H9 (cell line): Measurements from ENCODE around the gene NXT1. TPM values are rescaled to one million over a fixed set of nuclear protein-coding genes. Genes with fewer than 3 reads are reported as not detected.

Experiments
- DNase-seq: peaks from one replicate; pipeline ENCODE4 v3.0.0-alpha.2; 2017
- H2AFZ ChIP-seq: one replicate; pipeline ENCODE4 v1.6.1; 2013; ENCODE audit warnings: mild to moderate bottlenecking, low read length, control low read depth, moderate library complexity
- H2AK5ac ChIP-seq: 2 replicates; pipeline ENCODE4 v1.6.1; 2013; ENCODE audit warnings: low read length, control low read depth, mixed read lengths; ENCODE audit not compliant: insufficient read length
- H2BK120ac ChIP-seq: one replicate; pipeline ENCODE4 v1.6.1; 2013; ENCODE audit warnings: low read depth, mild to moderate bottlenecking, low read length, control low read depth, inconsistent platforms; ENCODE audit not compliant: poor library complexity, severe bottlenecking
- H2BK12ac ChIP-seq: 2 replicates; pipeline ENCODE4 v1.6.1; 2013; ENCODE audit warnings: low read length, control low read depth, mixed read lengths, low read depth; ENCODE audit not compliant: insufficient read length
- H2BK15ac ChIP-seq: 2 replicates; pipeline ENCODE4 v1.6.1; 2013; ENCODE audit warnings: low read depth, low read length, control low read depth
- H2BK20ac ChIP-seq: one replicate; pipeline ENCODE4 v1.6.1; 2013; ENCODE audit warnings: low read depth, mild to moderate bottlenecking, low read length, control low read depth, inconsistent platforms; ENCODE audit not compliant: poor library complexity, severe bottlenecking
- H2BK5ac ChIP-seq: 2 replicates; pipeline ENCODE4 v1.6.1; 2013; ENCODE audit warnings: low read length, control low read depth, mixed read lengths; ENCODE audit not compliant: insufficient read length
- H3K14ac ChIP-seq: 2 replicates; pipeline ENCODE4 v1.6.1; 2013; ENCODE audit warnings: low read length, control low read depth; ENCODE audit not compliant: insufficient read depth
- H3K18ac ChIP-seq: 2 replicates; pipeline ENCODE4 v1.6.1; 2013; ENCODE audit warnings: low read depth, mild to moderate bottlenecking, mixed read lengths, low read length, control low read depth; ENCODE audit not compliant: insufficient read length
- H3K23ac ChIP-seq: 2 replicates; pipeline ENCODE4 v1.6.1; 2013; ENCODE audit warnings: low read length, control low read depth, mixed read lengths, low read depth; ENCODE audit not compliant: insufficient read length
- H3K23me2 ChIP-seq: 2 replicates; pipeline ENCODE4 v1.6.1; 2013; ENCODE audit warnings: low read depth, mild to moderate bottlenecking, mixed read lengths, low read length, control low read depth; ENCODE audit not compliant: insufficient read length, poor library complexity, severe bottlenecking
- H3K27ac ChIP-seq: 2 replicates; pipeline ENCODE4 v1.5.1; 2013; ENCODE audit warnings: low read length, control low read depth, mixed read lengths, low read depth; ENCODE audit not compliant: insufficient read length
- H3K27me3 ChIP-seq: 2 replicates; pipeline ENCODE4 v1.6.1; 2013; ENCODE audit warnings: low read length, control low read depth, inconsistent platforms; ENCODE audit not compliant: insufficient read depth
- H3K4ac ChIP-seq: 2 replicates; pipeline ENCODE4 v1.6.1; 2013; ENCODE audit warnings: low read depth, mild to moderate bottlenecking, control low read depth, inconsistent platforms, low read length, moderate library complexity
- H3K4me1 ChIP-seq: 2 replicates; pipeline ENCODE4 v1.6.1; 2013; ENCODE audit warnings: low read length, control low read depth, inconsistent platforms; ENCODE audit not compliant: insufficient read depth
- H3K4me2 ChIP-seq: 2 replicates; pipeline ENCODE4 v1.6.1; 2013; ENCODE audit warnings: low read length, control low read depth, mixed read lengths; ENCODE audit not compliant: insufficient read length, insufficient read depth
- H3K56ac ChIP-seq: 2 replicates; pipeline ENCODE4 v1.6.1; 2013; ENCODE audit warnings: low read depth, mild to moderate bottlenecking, mixed read lengths, low read length, control low read depth; ENCODE audit not compliant: insufficient read length
- H3K79me1 ChIP-seq: 2 replicates; pipeline ENCODE4 v1.6.1; 2013; ENCODE audit warnings: low read depth, mild to moderate bottlenecking, moderate library complexity, low read length, control low read depth, inconsistent platforms; ENCODE audit not compliant: insufficient read depth, poor library complexity, severe bottlenecking
- H3K79me2 ChIP-seq: 2 replicates; pipeline ENCODE4 v1.6.1; 2013; ENCODE audit warnings: low read length, control low read depth, inconsistent platforms; ENCODE audit not compliant: insufficient read depth
- H3K9ac ChIP-seq: 2 replicates; pipeline ENCODE4 v1.6.1; 2013; ENCODE audit warnings: low read length, control low read depth, mixed read lengths; ENCODE audit not compliant: insufficient read length; ENCODE audit errors: extremely low read depth
- H3K9me3 ChIP-seq: one replicate; pipeline ENCODE4 v1.6.1; 2013; ENCODE audit warnings: low read depth, low read length, inconsistent platforms; ENCODE audit not compliant: control insufficient read depth
- H3T11ph ChIP-seq: one replicate; pipeline ENCODE4 v1.6.1; 2013; ENCODE audit warnings: mild to moderate bottlenecking, low read length, control low read depth, inconsistent platforms
- H4K20me1 ChIP-seq: one replicate; pipeline ENCODE4 v1.6.1; 2013; ENCODE audit not compliant: control insufficient read depth, insufficient read length, insufficient read depth
- H4K5ac ChIP-seq: 2 replicates; pipeline ENCODE4 v1.6.1; 2013; ENCODE audit warnings: low read depth, mild to moderate bottlenecking, mixed read lengths, low read length, control low read depth; ENCODE audit not compliant: insufficient read length
- H4K8ac ChIP-seq: replicated peaks from 2 replicates; pipeline ENCODE4 v1.6.1; 2013; ENCODE audit warnings: low read length, control low read depth, mixed read lengths, low read depth; ENCODE audit not compliant: insufficient read length
- H4K91ac ChIP-seq: 2 replicates; pipeline ENCODE4 v1.6.1; 2013; ENCODE audit warnings: low read depth, mild to moderate bottlenecking, moderate library complexity, mixed read lengths, low read length, control low read depth; ENCODE audit not compliant: insufficient read length
- H3K27ac Mint-ChIP-seq, 3 experiments: 2 replicates in 2 of 3; 3 replicates in 1 of 3; pipeline ENCODE4 v1.8.0; 2020 to 2021; ENCODE audit warnings: mixed read lengths in 3 of 3, mild to moderate bottlenecking in 1 of 3, moderate library complexity in 1 of 3
- H3K27me3 Mint-ChIP-seq: 2 replicates; pipeline ENCODE4 v1.8.0; 2021; ENCODE audit warnings: low read depth, mild to moderate bottlenecking, moderate library complexity, mixed read lengths
- H3K36me3 Mint-ChIP-seq, 3 experiments: 2 replicates in 2 of 3; 3 replicates in 1 of 3; pipeline ENCODE4 v1.8.0; 2020 to 2021; ENCODE audit warnings: low read depth in 3 of 3, mixed read lengths in 3 of 3; ENCODE audit not compliant: insufficient read depth in 1 of 3
- H3K4me1 Mint-ChIP-seq, 2 experiments: 2 replicates each; pipeline ENCODE4 v1.8.0; 2020; ENCODE audit warnings: mixed read lengths in 2 of 2
- H3K4me3 Mint-ChIP-seq, 2 experiments: 2 replicates in 1 of 2; 3 replicates in 1 of 2; pipeline ENCODE4 v1.8.0; 2020 to 2021; ENCODE audit warnings: mild to moderate bottlenecking in 2 of 2, mixed read lengths in 2 of 2, moderate library complexity in 1 of 2
- H3K9me3 Mint-ChIP-seq, 2 experiments: 2 replicates in 1 of 2; 3 replicates in 1 of 2; pipeline ENCODE4 v1.8.0; 2020; ENCODE audit warnings: mild to moderate bottlenecking in 2 of 2, mixed read lengths in 2 of 2, moderate library complexity in 1 of 2
- CTCF ChIP-seq: fragments of 200-600 bp; sonication (generic); conservative IDR thresholded peaks from 3 replicates; pipeline ENCODE4 v1.8.0; 2021; ENCODE audit warnings: antibody characterized with exemption, mild to moderate bottlenecking
- WGBS: extraction: QIAGEN DNeasy Blood & Tissue Kit; methylation state at CpG from one replicate; pipeline ENCODE4 v1.1.7; 2013; ENCODE audit warnings: missing lambda C conversion rate, low lambda C conversion rate, mixed read lengths; ENCODE audit not compliant: insufficient read length; ENCODE audit errors: extremely low coverage; 5-methylcytosine and 5-hydroxymethylcytosine counted together
- total RNA-seq: library from RNA; stranded (reverse); gene quantifications from 2 replicates; pipeline ENCODE4 v1.2.1, GENCODE V29; 2021

The NXT1 gene
- total RNA-seq, 1 experiment from 2014 or later, result 25.5 TPM

- H3K4me2 ChIP-seq, result peak overlapping the region; percentile 78
- no peaks in the 10 kb centered on the region; a peak in 1 of 5 replicates for H3K9me3 Mint-ChIP-seq
- no CpG with 5 or more reads among the region's 64 CpGs for WGBS
Observed at GRCh38 chr20:23350904-23351838, 580 bp downstream of the NXT1 start.

More at GRCh38 chr20:23350904-23351838, 580 bp downstream of the NXT1 start:
- Mint-ChIP-seq H3K4me1 (peaks cover 22 to 29% of the 10 kb centered on the region in 2 experiments), H3K36me3 (peaks cover 5 to 16% (median 9%) of the 10 kb centered on the region in 3 experiments; a peak in 6 of 7 replicates), H3K27ac (peak overlapping the region in 2 of 3 experiments; percentile 11 to 59; a peak in 2 of 7 replicates), H3K4me3 (peak overlapping the region; percentile 71 to 96), H3K27me3 (no peaks in the 10 kb centered on the region)
- H3K4me1 ChIP-seq, result peaks cover 2% of the 10 kb centered on the region; the same call in 1 of the 2 replicates
- no peaks in the 10 kb centered on the region for H3K9me3 ChIP-seq
- peak overlapping the region; percentile 12 for H3K9ac ChIP-seq
- H2AK5ac ChIP-seq, result no peak overlapping the region
- H3K23ac ChIP-seq, result no peak overlapping the region
- H3K23me2 ChIP-seq, result peaks cover 12% of the 10 kb centered on the region
- no peak overlapping the region for H4K5ac ChIP-seq
- H4K8ac ChIP-seq, result no peak overlapping the region
- H2AFZ ChIP-seq, result no peak overlapping the region
- peaks cover 12% of the 10 kb centered on the region for H3K79me2 ChIP-seq
- H2BK15ac ChIP-seq, result no peak overlapping the region
- no peak overlapping the region for H3K14ac ChIP-seq
- H2BK20ac ChIP-seq, result no peak overlapping the region
- H2BK120ac ChIP-seq, result no peak overlapping the region
- H3K27ac ChIP-seq, result no peak overlapping the region
- H2BK12ac ChIP-seq, result no peak overlapping the region
- peak; percentile 65 for DNase-seq
- no peak overlapping the region for H4K91ac ChIP-seq
- no peak overlapping the region for H2BK5ac ChIP-seq
- no peak overlapping the region for H3K18ac ChIP-seq
- TF ChIP-seq CTCF, result no peak
- H3K4ac ChIP-seq, result no peak overlapping the region
- H3K27me3 ChIP-seq, result no peaks in the 10 kb centered on the region
- no peaks in the 10 kb centered on the region for H3K79me1 ChIP-seq
- no peak overlapping the region for H3K56ac ChIP-seq
- no peaks in the 10 kb centered on the region for H4K20me1 ChIP-seq
- no peak overlapping the region for H3T11ph ChIP-seq
